Endometrium (tissue), 2 donors: ENCODE measurements around the gene DYNLRB1.
"Not testable (repeated sequence)": the region's sequence is repeated elsewhere in the genome, so short reads cannot be mapped to it uniquely, and the experiment has no call there.

ENCODE experiments used
- FAIRE-seq: peaks from 2 replicates; lab custom pipeline; 2012; peaks lifted over from hg19 to GRCh38; lab: Jason Lieb, UNC
- donor health status: control.
- donor health status: control.

Gene DYNLRB1

DNA sequence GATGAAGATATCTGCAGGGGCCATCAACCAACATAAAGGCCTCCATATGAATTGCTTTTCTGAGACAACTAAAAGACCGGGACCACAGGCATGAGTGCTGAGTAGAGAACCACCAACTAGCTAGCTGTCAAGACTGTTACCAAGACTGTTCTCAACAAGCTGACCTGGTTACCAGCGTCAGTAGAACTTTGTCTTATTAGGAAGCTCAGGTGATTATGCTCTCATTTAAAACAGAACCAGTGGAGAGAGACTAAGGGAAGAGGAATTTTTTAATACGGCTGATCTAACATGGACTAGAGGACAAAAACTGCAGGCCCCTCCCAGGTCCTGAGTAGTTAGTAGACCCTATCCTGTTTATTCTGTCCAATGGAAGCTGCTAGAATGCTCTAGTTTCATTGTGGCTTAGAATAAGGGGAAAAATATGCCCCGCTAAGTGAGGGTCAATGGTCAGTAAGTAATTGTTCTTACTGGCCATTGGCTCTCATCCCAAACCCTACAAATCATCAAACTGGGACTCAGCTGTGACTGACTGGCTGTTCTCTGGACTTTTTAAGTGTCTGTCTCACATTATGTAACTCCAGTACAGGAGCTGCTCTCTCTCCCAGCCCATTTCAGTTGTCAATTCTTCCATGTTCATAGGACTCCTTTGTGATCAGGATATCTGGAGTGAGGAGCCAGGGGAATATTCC, 3.8 kb upstream of the DYNLRB1 start:
- FAIRE-seq, result no peak

DNA sequence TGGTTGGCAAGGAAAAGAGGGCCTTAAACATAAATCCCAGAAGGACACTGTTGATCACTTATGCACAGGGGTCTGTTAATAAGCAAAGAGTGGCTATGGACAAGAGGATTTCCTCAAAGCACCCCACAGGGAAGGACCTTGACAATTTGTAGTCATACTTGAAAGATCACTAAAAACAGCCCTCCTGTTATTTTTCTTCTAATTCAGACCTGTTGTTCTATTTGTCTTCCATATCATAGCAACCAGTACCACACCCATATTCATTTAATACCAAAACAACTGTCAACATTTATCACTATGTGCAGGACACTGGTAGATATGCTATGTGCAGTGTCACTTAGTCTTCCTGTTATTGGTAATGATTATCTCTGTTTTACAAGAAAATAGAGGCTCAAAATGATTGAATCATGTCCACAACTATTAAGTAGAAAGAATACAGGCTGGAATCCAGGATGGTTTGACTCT, 3.2 kb upstream of the DYNLRB1 start:
- FAIRE-seq, result no peak

DNA sequence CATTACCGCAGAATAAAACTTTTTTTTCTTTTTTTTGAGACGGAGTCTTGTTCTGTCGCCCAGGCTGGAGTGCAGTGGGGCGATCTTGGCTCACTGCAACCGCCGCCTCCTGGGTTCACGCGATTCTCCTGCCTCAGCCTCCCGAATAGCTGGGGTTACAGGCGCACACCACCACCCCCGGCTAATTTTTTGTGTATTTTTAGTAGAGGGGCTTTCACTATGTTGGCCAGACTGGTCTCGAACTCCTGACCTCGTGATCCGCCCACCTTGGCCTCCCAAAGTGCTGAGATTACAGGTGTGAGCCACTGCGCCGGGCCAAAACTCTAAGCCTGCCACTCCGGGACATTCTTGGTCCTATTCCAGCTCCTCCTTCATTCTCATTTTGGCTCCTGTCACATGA, 2.2 kb upstream of the DYNLRB1 start:
- FAIRE-seq, result not testable (repeated sequence)

DNA sequence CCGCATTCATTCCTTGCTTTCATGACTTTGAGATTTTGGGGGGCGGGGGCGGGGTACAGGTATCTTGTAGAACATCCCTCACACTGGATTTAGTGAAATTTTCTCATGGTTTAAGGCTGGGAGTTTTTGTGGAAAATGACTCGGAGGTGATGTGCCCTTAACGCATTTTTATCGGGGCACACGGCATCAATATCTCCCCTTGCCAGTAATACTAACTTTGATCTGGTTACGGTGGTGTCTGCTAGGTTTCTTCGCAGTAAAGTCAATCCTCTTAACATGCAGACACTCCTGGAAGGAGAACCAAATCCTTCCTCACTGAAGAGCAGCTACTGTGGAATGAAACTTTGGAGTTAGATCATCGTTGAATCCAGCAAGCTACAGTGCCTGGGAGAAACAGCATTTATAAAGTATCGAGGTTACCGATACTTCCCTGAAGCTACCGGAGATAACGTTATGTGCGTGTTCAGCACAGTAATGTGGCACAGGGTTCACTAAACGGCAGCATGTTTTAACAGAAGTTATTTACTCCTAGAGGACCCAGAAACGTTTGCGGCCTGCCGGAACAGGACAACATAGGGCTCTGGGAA, 1.2 kb upstream of the DYNLRB1 start:
- no peak for FAIRE-seq

DNA sequence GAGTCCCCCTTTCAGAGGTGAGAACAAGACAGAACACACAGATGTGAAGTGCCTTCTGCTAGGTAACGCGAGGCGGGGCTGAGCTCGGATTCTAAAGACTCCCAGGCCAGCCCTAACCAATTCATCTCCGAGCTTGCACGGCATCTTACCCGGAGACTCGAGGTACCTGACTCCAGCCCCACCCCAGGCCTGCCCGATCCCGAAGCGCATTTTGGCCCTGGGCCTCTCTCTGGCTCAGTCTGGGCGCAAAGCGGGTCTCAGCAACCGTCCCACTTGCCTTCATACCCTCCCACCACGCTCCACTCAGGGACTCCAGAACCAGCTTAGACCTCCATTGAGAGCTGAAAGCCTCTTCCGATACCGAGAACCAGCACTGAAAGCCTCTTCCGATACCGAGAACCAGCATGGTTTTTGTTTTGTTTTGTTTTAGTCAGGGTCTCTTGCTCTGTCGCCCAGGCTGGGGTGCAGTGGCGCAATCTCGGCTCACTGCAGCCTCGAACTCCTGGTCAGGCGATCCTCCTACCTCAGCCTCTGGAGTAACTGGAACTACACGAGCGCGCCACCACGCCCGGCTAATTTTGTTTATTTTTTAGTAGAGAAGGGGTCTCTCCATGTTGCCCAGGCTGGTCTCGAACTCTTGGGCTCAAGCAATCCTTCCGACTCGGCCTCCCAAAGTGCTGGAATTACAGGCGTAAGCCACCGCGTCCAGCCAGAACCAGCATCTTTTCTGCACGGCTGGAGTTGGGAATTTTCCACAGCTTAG, 557 bp upstream of the DYNLRB1 start:
- no peak for FAIRE-seq

DNA sequence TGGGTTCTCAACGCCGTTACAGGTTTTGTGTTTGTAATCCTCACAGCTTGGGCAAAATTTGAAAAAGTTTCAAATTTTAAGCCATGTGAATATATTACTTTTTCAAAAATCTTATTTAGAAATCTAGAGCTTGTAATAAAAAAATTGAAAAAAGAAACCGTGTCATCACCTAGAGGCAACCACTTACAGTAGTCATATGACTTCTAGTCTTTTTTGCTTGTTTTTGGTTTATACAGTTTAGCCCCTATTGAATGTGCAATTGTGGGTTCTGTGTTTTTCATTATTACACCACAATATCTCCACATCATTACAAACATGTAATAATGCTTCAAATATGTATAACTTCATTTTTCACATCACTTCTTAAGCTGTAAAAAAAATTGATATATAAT, 888 bp downstream of the DYNLRB1 start:
- FAIRE-seq, result no peak

DNA sequence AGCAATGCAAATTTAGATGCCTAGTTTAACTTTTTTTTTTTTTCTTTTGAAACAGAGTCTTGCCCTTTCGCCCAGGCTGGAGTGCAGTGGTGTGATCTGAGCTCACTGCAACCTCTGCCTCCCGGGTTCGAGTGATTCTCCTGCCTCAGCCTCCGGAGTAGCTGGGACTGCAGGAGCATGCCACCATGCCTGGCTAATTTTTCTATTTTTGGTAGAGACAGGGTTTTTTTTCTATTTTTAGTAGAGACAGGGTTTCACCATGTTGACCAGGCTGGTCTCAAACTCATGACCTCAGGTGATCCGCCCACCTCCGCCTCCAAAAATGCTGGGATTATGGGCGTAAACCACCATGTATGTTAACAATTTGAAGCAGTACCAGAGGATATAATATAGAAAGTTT, 2.6 kb downstream of the DYNLRB1 start:
- not testable (repeated sequence) for FAIRE-seq

DNA sequence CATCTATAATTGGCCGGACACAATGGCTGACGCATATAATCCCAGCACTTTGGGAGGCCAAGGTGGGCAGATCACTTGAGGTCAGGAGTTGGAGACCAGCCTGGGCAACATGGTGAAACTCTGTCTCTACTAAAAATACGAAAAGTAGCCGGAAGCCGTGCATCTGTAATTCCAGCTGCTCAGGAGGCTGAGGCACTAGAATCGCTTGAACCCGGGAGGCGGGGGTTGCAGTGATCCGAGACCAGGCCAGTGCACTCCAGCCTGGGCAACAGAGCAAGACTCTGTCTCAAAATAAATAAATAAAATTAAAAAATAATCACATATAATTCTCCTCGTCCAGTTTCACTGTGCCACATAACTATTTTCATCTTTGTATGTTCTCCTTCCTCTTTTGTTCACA, 3.6 kb downstream of the DYNLRB1 start:
- not testable (repeated sequence) for FAIRE-seq

DNA sequence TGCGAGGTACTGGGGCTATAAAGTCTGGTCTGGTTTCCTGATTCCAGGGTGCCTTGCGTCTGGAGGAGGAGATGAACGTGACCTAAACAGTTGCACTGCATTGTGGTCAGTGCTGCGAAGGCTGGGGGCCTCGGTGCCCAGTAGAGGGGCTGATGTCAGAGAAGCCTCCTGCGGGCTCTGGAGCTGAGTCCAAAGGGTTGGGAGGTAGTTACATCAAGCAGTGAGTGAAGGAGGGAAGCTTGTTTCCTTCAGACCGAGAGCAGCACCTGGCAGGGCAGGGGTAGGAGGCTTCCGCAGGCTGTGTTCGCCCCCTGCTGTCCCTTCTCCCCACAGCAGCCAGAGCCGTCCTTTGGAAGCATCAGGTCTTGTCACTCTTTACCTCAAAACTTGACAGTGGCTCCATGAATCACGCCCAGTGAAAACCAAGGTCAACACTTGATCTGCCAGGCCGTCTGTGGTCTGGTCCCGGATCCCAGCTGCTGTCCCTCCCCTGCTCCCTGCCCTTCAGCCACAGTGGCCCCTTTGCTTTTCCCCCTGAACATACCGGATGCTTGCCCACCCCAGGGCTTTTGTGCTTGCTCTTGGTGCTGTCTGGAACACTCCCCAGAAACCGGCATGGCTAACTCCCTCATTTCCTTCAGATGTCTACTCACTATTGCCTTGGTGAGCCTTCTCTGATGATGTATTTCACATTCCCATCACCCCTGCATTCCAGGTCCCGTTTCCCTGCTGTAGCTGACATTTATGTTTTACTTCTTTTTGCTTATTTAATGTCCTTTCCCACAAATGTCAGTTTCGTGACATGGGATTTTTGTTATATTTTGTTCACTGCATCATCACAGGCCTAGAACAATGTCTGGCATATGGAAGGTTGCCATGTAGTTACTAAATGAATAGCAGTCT, 7.0 kb downstream of the DYNLRB1 start:
- no peak for FAIRE-seq

DNA sequence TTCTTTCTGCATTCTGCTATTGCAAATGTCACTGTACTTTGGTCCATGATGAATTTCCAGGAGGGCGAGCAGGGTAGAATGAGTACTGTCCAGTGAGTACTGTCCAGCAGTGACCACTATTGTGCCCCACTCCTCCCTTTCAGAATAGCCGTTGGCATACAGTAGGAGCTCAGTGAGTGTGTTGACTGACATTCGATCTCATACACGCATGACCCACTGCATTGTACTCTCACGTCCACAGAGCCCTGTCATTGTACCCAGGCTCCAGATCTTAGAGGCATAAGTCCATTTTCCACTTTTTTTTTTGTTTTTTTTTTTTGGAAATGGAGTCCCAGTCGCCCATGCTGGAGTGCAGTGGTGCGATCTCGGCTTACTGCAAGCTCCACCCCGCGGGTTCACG, 8.2 kb downstream of the DYNLRB1 start:
- no peak for FAIRE-seq

DNA sequence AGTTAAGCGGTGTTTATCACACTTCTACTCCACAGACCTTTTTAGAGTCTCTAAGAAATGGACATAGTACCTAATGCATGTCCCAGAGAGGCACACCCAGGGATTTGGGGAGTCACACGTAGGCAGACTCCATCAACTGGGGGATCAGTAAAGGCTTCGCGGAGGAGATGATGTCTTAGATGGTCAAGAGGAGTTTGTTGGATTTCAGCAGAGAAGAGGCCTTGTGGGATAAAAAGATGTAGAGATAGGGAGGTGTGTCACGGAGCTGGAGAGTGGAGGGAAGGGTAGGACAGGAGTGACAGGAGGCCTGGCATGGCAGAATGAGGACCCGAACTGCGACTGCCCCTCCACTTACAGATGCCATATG, 9.1 kb downstream of the DYNLRB1 start:
- FAIRE-seq, result no peak

DNA sequence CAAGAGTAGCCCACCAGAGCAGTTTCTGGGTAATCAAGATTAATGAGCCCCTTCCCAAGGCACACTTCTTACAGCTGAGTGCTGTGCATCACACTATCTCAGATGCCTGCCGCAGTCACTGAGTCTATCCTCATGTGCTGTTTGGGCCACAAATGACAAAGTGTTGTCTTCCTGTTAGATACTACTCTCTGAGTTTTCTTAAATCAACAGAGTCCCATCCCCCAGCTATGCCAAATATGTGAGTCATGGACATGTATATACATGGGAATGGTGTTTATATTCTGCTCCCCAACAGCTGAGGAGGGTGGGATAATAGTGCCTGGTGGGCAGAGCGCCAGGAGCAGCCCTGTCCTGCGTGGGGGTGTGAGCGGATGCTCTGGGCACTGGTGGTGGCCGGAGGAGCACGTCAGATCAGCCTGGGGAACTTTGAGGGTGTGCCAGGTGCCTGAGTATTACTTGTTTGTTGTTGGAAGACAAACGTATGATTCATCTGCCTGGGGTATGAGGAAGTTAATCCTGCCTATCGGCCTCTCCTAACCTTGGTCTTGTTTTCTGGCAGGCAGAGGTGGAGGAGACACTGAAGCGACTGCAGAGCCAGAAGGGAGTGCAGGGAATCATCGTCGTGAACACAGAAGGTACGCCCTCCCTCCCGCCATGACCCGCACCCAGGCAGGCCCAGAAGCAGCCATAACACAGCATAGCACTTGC, 9.6 kb downstream of the DYNLRB1 start:
- no peak for FAIRE-seq

DNA sequence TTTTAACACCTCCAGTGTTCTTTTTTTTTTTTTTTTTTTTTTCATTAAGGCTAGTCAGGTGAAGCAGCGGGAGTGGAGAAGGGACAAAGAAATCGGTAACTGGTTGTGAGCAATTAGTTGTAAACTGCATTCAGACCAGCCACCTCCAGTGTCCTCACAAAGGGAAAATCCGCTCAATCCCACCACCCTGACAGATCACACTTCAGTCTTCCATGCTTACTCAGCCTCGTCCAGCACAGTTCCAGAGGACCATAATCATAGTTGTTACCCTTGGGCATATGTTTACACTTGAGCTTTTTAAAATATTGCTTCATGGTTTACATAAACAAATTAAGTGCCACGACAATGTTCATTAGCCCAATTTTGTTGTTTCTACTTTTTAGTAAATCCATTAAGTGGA, 10.2 kb downstream of the DYNLRB1 start:
- FAIRE-seq, result no peak

DNA sequence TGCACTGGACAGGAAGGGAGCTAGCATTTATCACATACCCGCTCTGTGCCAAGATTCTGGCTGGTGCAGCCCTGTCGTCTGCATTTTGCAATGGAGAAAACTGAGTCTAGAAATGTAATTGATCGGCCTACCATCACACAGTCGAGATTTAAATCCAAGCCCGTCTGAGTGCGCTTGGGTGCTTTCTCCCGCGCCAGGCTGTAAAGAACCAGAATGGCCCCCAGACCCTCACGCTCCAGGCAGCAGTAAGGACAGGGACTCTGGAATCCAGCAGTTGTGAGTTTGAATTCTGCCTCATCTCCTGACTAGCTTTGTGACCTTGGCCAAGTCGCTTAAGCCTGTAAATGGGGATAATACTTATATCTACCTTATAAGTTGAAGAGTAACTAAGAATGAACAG, 10.8 kb downstream of the DYNLRB1 start:
- FAIRE-seq, result no peak

DNA sequence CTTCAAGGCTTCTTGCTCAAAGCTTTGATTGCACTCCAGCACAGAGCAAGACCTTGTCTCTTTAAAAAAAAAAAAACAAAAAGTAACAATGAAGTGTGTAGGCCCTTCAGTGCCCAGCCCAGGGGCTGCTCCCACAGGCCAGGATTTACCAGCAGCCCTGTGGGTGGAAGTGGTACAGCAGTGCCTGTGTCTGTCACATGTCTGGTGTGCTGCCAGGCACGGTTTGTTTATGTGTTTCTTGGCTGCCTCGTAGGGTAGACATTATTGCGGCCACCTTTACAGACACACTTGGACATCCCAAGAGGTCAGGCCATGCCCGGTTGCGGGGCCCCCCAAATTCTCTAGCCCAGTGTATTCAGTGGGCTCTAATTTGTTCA, 12.7 kb downstream of the DYNLRB1 start:
- no peak for FAIRE-seq

DNA sequence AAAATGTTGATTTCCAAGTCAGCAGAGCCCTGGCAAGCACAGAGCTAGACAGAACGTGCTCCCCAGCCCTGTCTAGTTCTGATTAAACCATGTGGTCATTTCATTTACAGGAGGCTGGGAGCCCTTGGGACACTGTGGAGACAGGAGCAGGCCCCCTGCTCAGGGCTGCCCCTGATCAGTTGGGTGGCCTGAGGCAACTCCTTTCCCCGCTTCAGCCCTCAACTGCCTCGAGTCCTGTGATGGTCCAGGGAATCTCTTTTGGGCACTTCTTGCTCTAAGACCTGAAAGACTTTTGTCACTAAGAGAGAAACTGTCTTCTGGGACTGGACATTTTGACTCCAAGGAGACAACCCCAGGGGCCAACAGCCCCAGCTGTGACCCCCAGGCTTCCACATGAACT, 13.5 kb downstream of the DYNLRB1 start:
- FAIRE-seq, result no peak

DNA sequence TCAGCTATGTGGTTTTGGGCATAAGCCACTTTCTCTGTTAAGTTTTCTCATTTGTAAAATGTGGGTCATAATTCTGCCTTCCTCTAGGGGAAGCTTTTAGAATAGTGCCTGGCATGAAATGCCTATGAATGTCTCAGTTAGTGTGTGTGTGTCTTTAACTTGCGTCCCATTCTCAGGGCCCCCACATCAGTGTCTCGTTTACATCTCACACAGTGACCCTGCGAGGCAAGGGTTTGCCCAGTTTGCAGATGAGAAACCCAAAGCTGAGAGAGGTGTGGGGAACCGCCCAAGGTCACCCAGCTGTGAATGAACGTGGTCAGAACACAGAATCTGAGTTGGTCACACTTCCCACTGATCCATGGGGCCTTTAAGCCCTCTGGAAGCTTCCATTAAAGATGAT, 14.1 kb downstream of the DYNLRB1 start:
- no peak for FAIRE-seq

DNA sequence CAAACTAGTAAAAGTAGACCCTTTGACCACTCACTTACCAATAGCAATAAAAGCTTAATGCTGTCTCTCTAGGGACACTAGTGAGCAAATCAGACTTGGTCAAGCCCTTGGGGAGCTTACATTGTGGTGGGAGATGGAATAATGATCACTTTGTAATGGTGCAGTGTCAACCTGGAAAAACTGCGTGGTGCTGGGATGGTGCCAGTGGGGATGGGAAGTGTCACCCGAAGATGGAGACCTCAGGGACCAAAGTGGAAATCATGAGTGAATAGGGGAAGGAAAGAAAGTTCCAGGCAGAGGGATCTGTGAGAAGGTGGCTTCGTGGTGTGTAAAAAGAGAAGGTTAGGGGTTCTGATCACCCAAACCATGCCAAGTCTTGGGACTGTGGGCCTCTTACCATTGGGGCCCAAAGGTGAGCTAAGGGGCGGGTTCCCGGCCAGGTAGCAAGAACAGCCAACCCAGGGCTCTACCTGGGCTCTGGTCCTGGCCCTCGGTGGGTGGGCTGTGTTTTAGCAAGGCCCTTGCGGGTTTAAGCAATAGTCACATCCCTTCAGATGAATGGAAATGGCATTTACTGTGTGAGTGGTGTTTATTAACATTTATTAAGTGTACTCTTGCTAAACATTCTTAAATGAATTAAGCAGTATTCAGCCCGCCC, 15.5 kb downstream of the DYNLRB1 start:
- no peak for FAIRE-seq

DNA sequence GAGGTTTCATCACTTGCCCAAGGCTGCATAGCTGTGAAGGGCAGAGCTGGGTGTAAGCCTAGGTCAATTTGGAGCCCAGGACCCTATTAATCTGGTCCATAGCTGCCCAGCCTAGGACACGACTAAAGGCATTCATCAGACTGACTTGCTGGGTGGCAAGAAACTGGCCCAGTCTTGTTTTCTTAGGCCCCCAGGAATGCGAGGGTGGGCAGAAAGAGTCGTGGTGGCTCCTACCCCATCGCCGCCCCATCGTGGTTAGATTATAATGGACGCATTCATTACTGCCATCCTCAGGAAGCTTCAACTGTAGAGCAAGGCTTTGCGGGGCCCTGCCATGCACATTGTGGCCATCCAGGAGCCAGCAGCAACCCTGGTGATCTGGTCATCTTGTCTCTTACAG, 16.1 kb downstream of the DYNLRB1 start:
- no peak for FAIRE-seq

DNA sequence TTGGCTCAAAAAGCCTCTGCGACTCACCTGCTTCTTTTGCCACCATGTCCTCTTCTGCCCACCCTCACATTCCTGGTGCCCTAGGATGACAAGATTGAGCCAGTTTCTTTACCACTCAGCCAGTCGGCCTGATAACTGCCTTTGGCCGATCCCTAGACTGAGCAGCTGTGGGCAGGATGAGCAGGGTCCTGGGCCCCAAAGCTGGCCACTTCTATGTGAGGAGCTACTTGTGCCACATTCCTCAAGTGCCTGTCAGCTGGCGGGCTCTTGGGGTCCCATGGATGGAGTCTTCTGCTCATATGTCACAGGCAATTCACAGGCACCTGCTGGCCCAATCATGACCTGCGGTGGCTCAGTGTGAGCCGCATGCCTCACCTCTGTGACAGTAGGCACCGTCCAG, 16.5 kb downstream of the DYNLRB1 start:
- FAIRE-seq, result no peak

DNA sequence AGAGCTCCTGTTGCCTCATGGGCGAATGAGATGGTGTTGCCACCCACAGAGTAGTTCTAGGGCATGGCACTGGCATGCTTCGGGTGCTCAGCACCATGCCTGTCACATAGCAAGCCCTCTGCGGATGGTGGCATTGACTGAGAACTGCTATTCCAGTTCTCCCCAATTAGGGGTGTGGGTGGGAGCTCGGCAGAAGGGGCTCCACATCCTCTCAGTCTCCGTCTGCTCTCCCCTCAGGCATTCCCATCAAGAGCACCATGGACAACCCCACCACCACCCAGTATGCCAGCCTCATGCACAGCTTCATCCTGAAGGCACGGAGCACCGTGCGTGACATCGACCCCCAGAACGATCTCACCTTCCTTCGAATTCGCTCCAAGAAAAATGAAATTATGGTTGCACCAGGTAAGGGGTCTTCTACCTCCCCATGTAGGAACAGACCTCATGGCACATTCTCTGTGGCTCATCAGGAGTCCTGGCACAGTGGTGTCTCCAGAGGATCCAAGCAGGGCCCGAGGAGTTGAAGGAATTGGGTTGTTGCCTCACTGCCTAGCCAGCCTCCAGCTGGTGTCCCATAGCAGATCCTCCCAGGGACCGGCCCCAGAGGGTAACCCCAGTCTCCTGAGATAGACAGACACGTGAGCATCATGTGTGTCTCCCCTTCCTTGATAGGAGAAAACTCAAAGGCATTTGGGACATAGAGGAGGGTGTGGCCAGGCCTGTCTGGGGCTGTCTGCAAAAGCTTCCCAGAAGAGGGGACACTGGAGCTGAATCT, 18.4 kb downstream of the DYNLRB1 start:
- FAIRE-seq, result no peak
